ENCODE data around the gene SFRP5. TPM values are rescaled to one million over a fixed set of nuclear protein-coding genes. Genes with fewer than 3 reads are reported as not detected.

The SFRP5 gene
- polyA plus RNA-seq, 3 donors: 0.09 to 0.11 TPM; not detected in 1

Other genes with a start within 250 kb of the SFRP5 start
- gene ANKRD2, start 199.2 kb downstream of the SFRP5 start, polyA plus RNA-seq (ENCODE audit: insufficient read length in 3 of 3): under 1 TPM; 0.39 to 0.50 (median 0.49) TPM
- 10 to 100 TPM; 48.5 to 70.8 (median 69.1) TPM for gene HOGA1, start 187.6 kb downstream of the SFRP5 start, polyA plus RNA-seq (ENCODE audit: insufficient read length in 3 of 3)
- 1 to 10 TPM in 2 of 3 donors, under 1 TPM in 1; 0.31 to 3.5 (median 1.3) TPM for gene C10orf62, start 182.3 kb downstream of the SFRP5 start, polyA plus RNA-seq (ENCODE audit: insufficient read length in 3 of 3)
- gene MORN4, start 138.5 kb downstream of the SFRP5 start, polyA plus RNA-seq (ENCODE audit: insufficient read length in 3 of 3): 10 to 100 TPM; 21.7 to 29.7 (median 22.9) TPM
- 10 to 100 TPM; 18.8 to 20.7 (median 20.5) TPM for gene PI4K2A, start 131.3 kb downstream of the SFRP5 start, polyA plus RNA-seq (ENCODE audit: insufficient read length in 3 of 3)
- gene AVPI1, start 84.8 kb downstream of the SFRP5 start, polyA plus RNA-seq (ENCODE audit: insufficient read length in 3 of 3): 1 to 10 TPM; 4.3 to 5.3 (median 4.5) TPM
- gene MARVELD1, start 58.3 kb downstream of the SFRP5 start, polyA plus RNA-seq (ENCODE audit: insufficient read length in 3 of 3): 10 to 100 TPM; 36.4 to 46.8 (median 43.9) TPM
- gene ZFYVE27, start 34.9 kb downstream of the SFRP5 start, polyA plus RNA-seq (ENCODE audit: insufficient read length in 3 of 3): 10 to 100 TPM; 22.7 to 40.4 (median 37.7) TPM
- 1 to 10 TPM in 1 of 3 donors, under 1 TPM in 2; 0.45 to 1.0 (median 0.48) TPM for gene GOLGA7B, start 77.8 kb upstream of the SFRP5 start, polyA plus RNA-seq (ENCODE audit: insufficient read length in 3 of 3)